MCF 10A (cell line): Measurements from ENCODE around the gene TMEM161A. TPM values are rescaled to one million over a fixed set of nuclear protein-coding genes. Genes with fewer than 3 reads are reported as not detected.

Experiments used
- BruUV-seq: library from RNA; stranded (reverse); fragments of 400-500 nt; replicated peaks from 2 replicates; lab custom pipeline; 2021; lab: Mats Ljungman, UMichigan
- CTCF ChIA-PET: fragments of 300-600 bp; sonication (Branson Sonifier 250); formaldehyde crosslinking; extraction: SDS; loops from one replicate; lab custom pipeline; 2021; ENCODE audit warnings: antibody characterized with exemption, inconsistent platforms; lab: Yijun Ruan, JAX
- POLR2A ChIA-PET: fragments of 300-600, 350-650 bp; sonication (Branson Sonifier 250); formaldehyde crosslinking; extraction: SDS; loops from one replicate; lab custom pipeline; 2020; ENCODE audit warnings: antibody characterized with exemption, inconsistent platforms; lab: Yijun Ruan, JAX
- DNase-seq: peaks from one replicate; pipeline ENCODE4 v3.0.0-alpha.2; 2018; ENCODE audit not compliant: unreplicated experiment
- H3K27ac Mint-ChIP-seq: one replicate; pipeline ENCODE4 v1.8.0; 2022; ENCODE audit warnings: mild to moderate bottlenecking, low read depth, mixed read lengths; ENCODE audit not compliant: unreplicated experiment
- H3K27me3 Mint-ChIP-seq: one replicate; pipeline ENCODE4 v1.8.0; 2022; ENCODE audit warnings: mixed read lengths; ENCODE audit not compliant: insufficient read depth, unreplicated experiment
- H3K36me3 Mint-ChIP-seq: one replicate; pipeline ENCODE4 v1.8.0; 2022; ENCODE audit warnings: mild to moderate bottlenecking, moderate library complexity, mixed read lengths; ENCODE audit not compliant: insufficient read depth, unreplicated experiment
- H3K4me1 Mint-ChIP-seq: one replicate; pipeline ENCODE4 v1.8.0; 2022; ENCODE audit warnings: mixed read lengths; ENCODE audit not compliant: insufficient read depth, unreplicated experiment
- H3K4me3 Mint-ChIP-seq: one replicate; pipeline ENCODE4 v1.8.0; 2022; ENCODE audit warnings: mild to moderate bottlenecking, moderate library complexity, mixed read lengths; ENCODE audit not compliant: unreplicated experiment
- H3K9me3 Mint-ChIP-seq: one replicate; pipeline ENCODE4 v1.8.0; 2022; ENCODE audit warnings: mixed read lengths; ENCODE audit not compliant: unreplicated experiment
- intact Hi-C: fragments of 100-400 bp; cut with micrococcal nuclease; formaldehyde crosslinking; loops from 2 replicates; pipeline ENCODE4 v1.14.1; 2022
- total RNA-seq: library from RNA; stranded (reverse); gene quantifications from 2 replicates; pipeline ENCODE4 v1.2.3, GENCODE V29; 2022
- TF ChIP-seq, protein P1 (sequence below): fragments of 200-600 bp; IDR thresholded peaks from one replicate; pipeline ENCODE4 v1.8.0; 2022; ENCODE audit warnings: antibody characterized with exemption, mild to moderate bottlenecking; ENCODE audit not compliant: unreplicated experiment

TMEM161A gene
- total RNA-seq, 1 experiment from 2014 or later = 34.8 TPM

DNA sequence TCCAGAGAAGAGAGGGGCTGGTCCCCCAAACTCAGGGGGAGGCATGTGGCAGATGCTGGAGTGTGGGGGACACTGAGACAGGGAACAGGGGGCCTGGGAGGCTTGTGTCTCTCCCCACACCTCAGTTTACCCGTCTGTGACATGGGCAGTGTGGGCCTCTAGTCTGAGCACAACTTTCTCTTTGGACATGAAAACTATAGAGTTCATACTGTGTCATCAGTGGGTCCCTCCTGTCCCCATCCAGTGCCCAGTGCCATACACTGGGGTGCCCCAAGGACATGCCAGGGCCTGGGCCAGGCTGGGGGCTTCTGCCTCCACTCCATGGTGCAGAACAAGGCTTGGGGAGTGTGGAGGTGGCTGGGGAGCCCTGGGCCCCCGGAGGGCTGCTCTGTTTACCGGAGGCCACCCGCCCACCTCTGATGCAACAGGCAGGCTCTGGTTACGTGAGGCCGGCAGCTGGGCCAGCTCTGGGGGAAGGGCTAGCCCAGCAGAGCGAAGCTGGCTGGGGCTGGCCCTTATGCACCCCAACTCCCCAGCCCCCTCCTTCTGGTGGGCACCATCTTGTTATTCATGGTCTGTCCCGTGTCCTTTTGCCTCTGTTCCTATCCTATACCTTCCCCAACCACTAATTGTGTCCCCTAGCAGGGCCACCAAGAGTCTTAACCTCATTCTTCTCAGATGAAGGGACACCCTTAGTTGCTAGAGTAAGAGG, 33.7 kb upstream of the TMEM161A start:
- ChIA-PET POLR2A (no interaction called here), CTCF (interaction anchor here (0.7 kb wide), 1 partner anchor 137 kb away, joined by 3 read pairs; no protein-coding TSS in a partner anchor)
- H3K27me3 Mint-ChIP-seq = no peaks in the 10 kb centered on the region
- peak; percentile 48 for DNase-seq
- no peak overlapping the region for H3K4me3 Mint-ChIP-seq
- H3K27ac Mint-ChIP-seq = no peak overlapping the region
- no TSS peak for BruUV-seq
- H3K9me3 Mint-ChIP-seq = no peaks in the 10 kb centered on the region
- TF ChIP-seq, protein P1, sequence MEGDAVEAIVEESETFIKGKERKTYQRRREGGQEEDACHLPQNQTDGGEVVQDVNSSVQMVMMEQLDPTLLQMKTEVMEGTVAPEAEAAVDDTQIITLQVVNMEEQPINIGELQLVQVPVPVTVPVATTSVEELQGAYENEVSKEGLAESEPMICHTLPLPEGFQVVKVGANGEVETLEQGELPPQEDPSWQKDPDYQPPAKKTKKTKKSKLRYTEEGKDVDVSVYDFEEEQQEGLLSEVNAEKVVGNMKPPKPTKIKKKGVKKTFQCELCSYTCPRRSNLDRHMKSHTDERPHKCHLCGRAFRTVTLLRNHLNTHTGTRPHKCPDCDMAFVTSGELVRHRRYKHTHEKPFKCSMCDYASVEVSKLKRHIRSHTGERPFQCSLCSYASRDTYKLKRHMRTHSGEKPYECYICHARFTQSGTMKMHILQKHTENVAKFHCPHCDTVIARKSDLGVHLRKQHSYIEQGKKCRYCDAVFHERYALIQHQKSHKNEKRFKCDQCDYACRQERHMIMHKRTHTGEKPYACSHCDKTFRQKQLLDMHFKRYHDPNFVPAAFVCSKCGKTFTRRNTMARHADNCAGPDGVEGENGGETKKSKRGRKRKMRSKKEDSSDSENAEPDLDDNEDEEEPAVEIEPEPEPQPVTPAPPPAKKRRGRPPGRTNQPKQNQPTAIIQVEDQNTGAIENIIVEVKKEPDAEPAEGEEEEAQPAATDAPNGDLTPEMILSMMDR = no peak
- H3K36me3 Mint-ChIP-seq = peaks cover 4% of the 10 kb centered on the region
- intact Hi-C loops = no loop called here
- H3K4me1 Mint-ChIP-seq = peaks cover 6% of the 10 kb centered on the region

DNA sequence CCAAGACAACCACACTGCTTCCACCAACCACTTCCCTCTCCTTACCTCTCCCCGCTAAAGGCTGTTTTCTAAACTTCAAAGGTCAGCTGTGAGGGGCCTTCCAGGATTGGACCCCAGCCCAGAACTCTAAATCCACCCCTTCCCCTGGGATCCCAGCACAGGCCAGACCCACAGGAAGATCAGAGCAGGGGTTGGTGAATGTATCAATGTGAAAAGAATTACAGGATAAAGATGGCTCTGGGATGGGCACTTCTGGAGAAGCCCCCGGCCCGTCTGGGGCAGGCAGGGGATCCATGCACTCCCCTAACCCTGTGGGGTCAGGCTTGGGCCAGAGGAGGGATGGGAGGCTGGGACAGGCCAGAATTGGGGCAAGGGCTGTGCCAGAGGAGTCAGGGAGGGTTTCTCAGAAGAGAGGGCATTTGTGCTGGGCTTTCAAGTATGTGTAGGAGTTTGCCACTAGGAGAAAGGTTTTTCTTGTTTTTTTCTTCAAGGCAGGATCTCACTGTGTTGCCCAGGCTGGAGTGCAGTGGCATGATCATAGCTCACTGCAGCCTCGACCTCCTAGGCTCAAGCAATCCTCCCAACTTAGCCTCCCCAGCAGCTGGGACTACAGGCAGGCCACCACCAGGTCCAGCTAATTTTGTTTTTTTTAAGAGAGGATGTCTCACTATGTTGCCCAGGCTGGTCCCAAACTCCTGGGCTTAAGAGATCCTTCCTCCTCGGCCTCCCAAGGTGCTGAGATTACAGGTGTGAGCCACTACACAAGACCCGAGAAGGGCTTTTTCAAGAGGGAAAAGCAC, 32.8 kb upstream of the TMEM161A start:
- Mint-ChIP-seq H3K9me3 (no peaks in the 10 kb centered on the region), H3K27ac (no peak overlapping the region), H3K4me3 (no peak overlapping the region), H3K4me1 (peaks cover 6% of the 10 kb centered on the region), H3K27me3 (no peaks in the 10 kb centered on the region), H3K36me3 (no peaks in the 10 kb centered on the region)
- no TSS peak for BruUV-seq
- TF ChIP-seq, protein P1 = no peak
- CTCF ChIA-PET = interaction anchor here (0.5 to 0.7 kb wide), 2 partner anchors 74 to 138 kb away, joined by 3 to 5 read pairs; no protein-coding TSS in a partner anchor
- POLR2A ChIA-PET = interaction anchor here (0.7 kb wide), 1 partner anchor 196 kb away, joined by 3 read pairs; no protein-coding TSS in a partner anchor
- DNase-seq = no peak
- intact Hi-C loops = no loop called here

DNA sequence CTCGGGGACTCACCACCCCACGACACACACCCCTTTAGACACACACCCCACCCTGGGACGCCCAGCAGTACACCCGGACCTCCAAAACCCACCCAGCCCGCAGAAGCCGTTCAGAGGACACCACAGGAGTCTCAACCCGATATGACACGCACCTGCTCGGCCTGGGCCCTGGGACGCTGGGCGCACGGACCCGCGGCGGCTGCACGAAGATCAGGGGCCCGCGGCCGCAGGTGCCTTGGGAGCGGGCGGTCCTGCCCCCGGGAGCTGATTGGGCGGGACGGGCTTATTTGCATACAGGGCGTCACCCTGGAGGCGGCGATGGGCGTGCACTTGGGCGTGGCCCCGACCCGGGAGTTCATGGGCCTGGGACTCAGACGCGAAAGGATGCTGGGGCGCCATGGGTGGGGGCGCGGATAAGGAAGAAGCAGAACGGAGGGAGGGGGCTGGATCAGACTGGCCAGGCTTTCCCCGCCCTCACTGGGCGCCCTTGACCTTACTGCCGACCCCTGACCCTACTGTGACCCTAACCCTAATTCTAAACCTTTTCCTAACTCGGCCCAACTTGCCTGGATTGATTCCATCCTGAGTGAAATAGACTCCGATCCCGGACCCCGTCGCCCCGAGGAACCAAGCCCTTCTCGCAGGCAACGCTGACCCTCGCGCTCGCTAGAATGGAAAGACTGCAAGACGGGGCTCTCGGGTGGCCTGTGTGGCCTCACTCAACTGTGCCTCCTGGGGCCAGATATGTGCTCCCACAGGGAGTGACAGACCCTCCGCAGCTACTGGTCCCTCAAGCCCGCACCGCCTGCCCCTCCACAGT, 32.0 kb upstream of the TMEM161A start, which contains the start of gene MEF2B:
TSS of gene MEF2B (minus strand) at position 211 of the 820 bp plus-strand sequence. CDS start 19,528 bp downstream, outside the sequence.
- Mint-ChIP-seq H3K27ac (no peak within 1 kb of the TSS), H3K36me3 (no peaks in the 10 kb centered on the region), H3K9me3 (no peaks in the 10 kb centered on the region), H3K4me3 (peak within 1 kb of the TSS; percentile 43), H3K27me3 (no peaks in the 10 kb centered on the region), H3K4me1 (peaks cover 6% of the 10 kb centered on the region)
- TF ChIP-seq, protein P1 = no peak
- intact Hi-C loops = no loop called here
- ChIA-PET CTCF (interaction anchor here (0.5 kb wide), 1 partner anchor 73 kb away, joined by 5 read pairs; no protein-coding TSS in a partner anchor), POLR2A (interaction anchor here (0.7 kb wide), 1 partner anchor 195 kb away, joined by 3 read pairs; no protein-coding TSS in a partner anchor)
- peak; percentile 63 for DNase-seq
- BruUV-seq = no TSS peak
